Stimulated activated CD8-positive, alpha-beta memory T cell treated with anti-CD3 and anti-CD28 coated beads, Interleukin-12 subunit alpha, Interleukin-12 subunit beta, amount 100 ng/mL, for 1 hour (primary cell): ENCODE results near the gene COBL.

Experiments used
- DNase-seq: peaks from one replicate; pipeline ENCODE4 v3.0.0-alpha.2; 2020; ENCODE audit warnings: low read depth

COBL gene

GRCh38 chr7:51075681-51076580 is 240.7 kb downstream of the COBL start:
- no peak for DNase-seq

GRCh38 chr7:51073171-51073570 is 243.4 kb downstream of the COBL start:
- DNase-seq: no peak

- DNase-seq: no peak
Measured at GRCh38 chr7:51072281-51072680, 244.3 kb downstream of the COBL start.

- no peak for DNase-seq
Measured at GRCh38 chr7:51071427-51071826, 245.2 kb downstream of the COBL start.

GRCh38 chr7:51070151-51070550 is 246.5 kb downstream of the COBL start:
- DNase-seq: no peak

GRCh38 chr7:51069411-51070083 is 247.1 kb downstream of the COBL start:
- no peak for DNase-seq

GRCh38 chr7:51068401-51068800 is 248.2 kb downstream of the COBL start:
- no peak for DNase-seq

- peak; percentile 9 for DNase-seq
Measured at GRCh38 chr7:51067757-51068156, 248.9 kb downstream of the COBL start.

- no peak for DNase-seq
Measured at GRCh38 chr7:51067258-51067657, 249.4 kb downstream of the COBL start.

GRCh38 chr7:51066405-51066882 is 250.2 kb downstream of the COBL start:
- no peak for DNase-seq

- DNase-seq: no peak
Measured at GRCh38 chr7:51065766-51066165, 250.8 kb downstream of the COBL start.

- no peak for DNase-seq
Measured at GRCh38 chr7:51064688-51065087, 251.9 kb downstream of the COBL start.

GRCh38 chr7:51062222-51062987 is 254.2 kb downstream of the COBL start:
- DNase-seq: no peak

- no peak for DNase-seq
Measured at GRCh38 chr7:51060536-51060935, 256.1 kb downstream of the COBL start.

- DNase-seq: no peak
Measured at GRCh38 chr7:51059504-51060142, 257.0 kb downstream of the COBL start.

- DNase-seq: no peak
Measured at GRCh38 chr7:51058764-51059163, 257.8 kb downstream of the COBL start.

- DNase-seq: no peak
Measured at GRCh38 chr7:51055039-51055840, 261.4 kb downstream of the COBL start.

- DNase-seq: no peak
Measured at GRCh38 chr7:51054231-51054630, 262.4 kb downstream of the COBL start.

- DNase-seq: no peak
Measured at GRCh38 chr7:51053160-51053925, 263.3 kb downstream of the COBL start.

GRCh38 chr7:51046482-51046881 is 270.1 kb downstream of the COBL start:
- DNase-seq: no peak
